NB4 (cell line): ENCODE data around the gene RARA.

Source experiments
- DNase-seq: peaks from one replicate; pipeline ENCODE4 v3.0.0; 2010; ENCODE audit warnings: low read depth
- H3K4me3 ChIP-seq: one replicate; pipeline ENCODE4 v1.5.1; 2011; ENCODE audit warnings: mild to moderate bottlenecking, low read depth, low read length, moderate library complexity
- MAX ChIP-seq: IDR thresholded peaks from 2 replicates; pipeline ENCODE4 v1.6.1; 2011; ENCODE audit warnings: low read depth, low read length
- MYC ChIP-seq: IDR thresholded peaks from 2 replicates; pipeline ENCODE4 v1.6.1; 2011; ENCODE audit warnings: low read depth, low read length
- POLR2A ChIP-seq: IDR thresholded peaks from 2 replicates; pipeline ENCODE4 v1.6.1; 2011; ENCODE audit warnings: mild to moderate bottlenecking; ENCODE audit not compliant: insufficient read length; ENCODE audit errors: extremely low read depth
- TF ChIP-seq, protein P1 (sequence below): IDR thresholded peaks from one replicate; pipeline ENCODE4 v1.5.1; 2012; ENCODE audit warnings: low read depth, low read length

RARA gene

DNA sequence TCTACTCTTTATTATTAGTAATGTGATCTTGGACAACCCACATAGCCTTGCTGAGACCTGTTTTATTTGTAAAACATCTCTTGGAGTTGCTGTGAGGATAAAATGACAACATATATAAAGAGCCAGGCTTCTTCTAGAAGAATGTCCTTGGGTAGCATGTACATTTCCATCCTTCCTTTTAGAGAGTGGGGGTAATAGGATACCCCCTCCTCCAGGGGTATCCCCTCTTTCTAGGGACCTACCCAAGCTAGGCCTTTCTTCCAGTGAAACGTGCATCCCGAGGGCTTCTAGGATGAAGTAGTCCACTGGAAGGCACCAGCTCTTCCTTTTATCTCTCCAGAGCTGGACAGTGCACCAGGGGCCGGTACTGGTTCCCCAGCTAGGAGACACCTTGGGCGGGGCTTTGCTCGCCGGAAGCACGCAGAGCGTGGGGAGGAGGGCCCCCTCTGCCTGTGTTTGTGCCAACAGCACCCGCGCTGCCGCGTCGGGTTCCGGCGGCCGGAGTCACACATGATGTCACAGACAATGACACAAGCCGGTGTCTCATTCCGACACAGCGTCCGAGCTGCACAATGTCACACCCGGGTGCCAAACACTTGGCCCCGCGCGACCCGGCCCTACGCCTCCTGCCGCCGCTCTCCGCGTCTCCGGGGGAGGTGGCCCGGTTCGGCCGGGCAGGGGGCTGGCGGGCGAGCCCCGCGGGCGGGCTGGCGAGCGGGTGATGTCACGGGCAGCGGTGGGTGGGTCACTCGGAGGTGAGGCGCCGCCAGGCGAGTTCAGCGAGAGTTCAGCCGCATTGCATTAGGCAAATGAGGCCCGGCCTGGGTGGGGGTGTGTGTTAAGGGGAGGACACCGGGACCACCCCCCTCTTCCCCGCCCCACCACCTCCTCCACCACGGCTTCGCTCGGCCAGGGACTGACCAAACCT lies 32.2 kb downstream of the RARA start:
- TF ChIP-seq MAX (no peak), MYC (no peak), POLR2A (no peak)
- TF ChIP-seq, protein P1, sequence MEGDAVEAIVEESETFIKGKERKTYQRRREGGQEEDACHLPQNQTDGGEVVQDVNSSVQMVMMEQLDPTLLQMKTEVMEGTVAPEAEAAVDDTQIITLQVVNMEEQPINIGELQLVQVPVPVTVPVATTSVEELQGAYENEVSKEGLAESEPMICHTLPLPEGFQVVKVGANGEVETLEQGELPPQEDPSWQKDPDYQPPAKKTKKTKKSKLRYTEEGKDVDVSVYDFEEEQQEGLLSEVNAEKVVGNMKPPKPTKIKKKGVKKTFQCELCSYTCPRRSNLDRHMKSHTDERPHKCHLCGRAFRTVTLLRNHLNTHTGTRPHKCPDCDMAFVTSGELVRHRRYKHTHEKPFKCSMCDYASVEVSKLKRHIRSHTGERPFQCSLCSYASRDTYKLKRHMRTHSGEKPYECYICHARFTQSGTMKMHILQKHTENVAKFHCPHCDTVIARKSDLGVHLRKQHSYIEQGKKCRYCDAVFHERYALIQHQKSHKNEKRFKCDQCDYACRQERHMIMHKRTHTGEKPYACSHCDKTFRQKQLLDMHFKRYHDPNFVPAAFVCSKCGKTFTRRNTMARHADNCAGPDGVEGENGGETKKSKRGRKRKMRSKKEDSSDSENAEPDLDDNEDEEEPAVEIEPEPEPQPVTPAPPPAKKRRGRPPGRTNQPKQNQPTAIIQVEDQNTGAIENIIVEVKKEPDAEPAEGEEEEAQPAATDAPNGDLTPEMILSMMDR, result no peak
- no peak for DNase-seq
- H3K4me3 ChIP-seq, result no peak overlapping the region

- H3K4me3 ChIP-seq, result no peak overlapping the region
- DNase-seq, result no peak
- TF ChIP-seq, protein P1, result no peak
- TF ChIP-seq MYC, result no peak
- no peak for TF ChIP-seq POLR2A
- no peak for TF ChIP-seq MAX
Observed at GRCh38 chr17:40341808-40342503, 33.0 kb downstream of the RARA start.

- no peak for TF ChIP-seq POLR2A
- TF ChIP-seq, protein P1, result no peak
- no peak for TF ChIP-seq MYC
- TF ChIP-seq MAX, result no peak
- DNase-seq, result no peak
- no peak overlapping the region for H3K4me3 ChIP-seq
Observed at GRCh38 chr17:40342504-40343218, 33.7 kb downstream of the RARA start.

- peak; percentile 77 for DNase-seq
- TF ChIP-seq POLR2A (no peak), MAX (no peak), MYC (no peak)
- TF ChIP-seq, protein P1, result no peak
- no peak overlapping the region for H3K4me3 ChIP-seq
Observed at GRCh38 chr17:40343219-40344119, 34.5 kb downstream of the RARA start.

- TF ChIP-seq, protein P1, result no peak
- no peak overlapping the region for H3K4me3 ChIP-seq
- no peak for DNase-seq
Observed at GRCh38 chr17:40344421-40345160, 35.6 kb downstream of the RARA start.
